ENCODE results near the gene ZNF155.
"Not testable (repeated sequence)": the region's sequence is repeated elsewhere in the genome, so short reads cannot be mapped to it uniquely, and the experiment has no call there.

- not testable (repeated sequence) for TF ChIP-seq CTCF (IDR thresholded peaks at IDR 0.05; ENCODE audit: low read depth, low read length, missing input control); FOXA1 (IDR thresholded peaks at IDR 0.05); RXRA (IDR thresholded peaks at IDR 0.05); ZBTB33 (IDR thresholded peaks at IDR 0.05); TAF1 (conservative IDR thresholded peaks at IDR 0.05); GABPA (IDR thresholded peaks at IDR 0.05 in 1 of 2, conservative IDR thresholded peaks at IDR 0.05 in 1 of 2); RAD21 (IDR thresholded peaks at IDR 0.05); YY1 (IDR thresholded peaks at IDR 0.05); FOXA2 (IDR thresholded peaks at IDR 0.05)
- TF ChIP-seq, protein P1, sequence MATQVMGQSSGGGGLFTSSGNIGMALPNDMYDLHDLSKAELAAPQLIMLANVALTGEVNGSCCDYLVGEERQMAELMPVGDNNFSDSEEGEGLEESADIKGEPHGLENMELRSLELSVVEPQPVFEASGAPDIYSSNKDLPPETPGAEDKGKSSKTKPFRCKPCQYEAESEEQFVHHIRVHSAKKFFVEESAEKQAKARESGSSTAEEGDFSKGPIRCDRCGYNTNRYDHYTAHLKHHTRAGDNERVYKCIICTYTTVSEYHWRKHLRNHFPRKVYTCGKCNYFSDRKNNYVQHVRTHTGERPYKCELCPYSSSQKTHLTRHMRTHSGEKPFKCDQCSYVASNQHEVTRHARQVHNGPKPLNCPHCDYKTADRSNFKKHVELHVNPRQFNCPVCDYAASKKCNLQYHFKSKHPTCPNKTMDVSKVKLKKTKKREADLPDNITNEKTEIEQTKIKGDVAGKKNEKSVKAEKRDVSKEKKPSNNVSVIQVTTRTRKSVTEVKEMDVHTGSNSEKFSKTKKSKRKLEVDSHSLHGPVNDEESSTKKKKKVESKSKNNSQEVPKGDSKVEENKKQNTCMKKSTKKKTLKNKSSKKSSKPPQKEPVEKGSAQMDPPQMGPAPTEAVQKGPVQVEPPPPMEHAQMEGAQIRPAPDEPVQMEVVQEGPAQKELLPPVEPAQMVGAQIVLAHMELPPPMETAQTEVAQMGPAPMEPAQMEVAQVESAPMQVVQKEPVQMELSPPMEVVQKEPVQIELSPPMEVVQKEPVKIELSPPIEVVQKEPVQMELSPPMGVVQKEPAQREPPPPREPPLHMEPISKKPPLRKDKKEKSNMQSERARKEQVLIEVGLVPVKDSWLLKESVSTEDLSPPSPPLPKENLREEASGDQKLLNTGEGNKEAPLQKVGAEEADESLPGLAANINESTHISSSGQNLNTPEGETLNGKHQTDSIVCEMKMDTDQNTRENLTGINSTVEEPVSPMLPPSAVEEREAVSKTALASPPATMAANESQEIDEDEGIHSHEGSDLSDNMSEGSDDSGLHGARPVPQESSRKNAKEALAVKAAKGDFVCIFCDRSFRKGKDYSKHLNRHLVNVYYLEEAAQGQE (IDR thresholded peaks at IDR 0.05) = not testable (repeated sequence)
- TF ChIP-seq, protein P2, sequence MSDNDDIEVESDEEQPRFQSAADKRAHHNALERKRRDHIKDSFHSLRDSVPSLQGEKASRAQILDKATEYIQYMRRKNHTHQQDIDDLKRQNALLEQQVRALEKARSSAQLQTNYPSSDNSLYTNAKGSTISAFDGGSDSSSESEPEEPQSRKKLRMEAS (IDR thresholded peaks at IDR 0.05) = not testable (repeated sequence)
- TF ChIP-seq, protein P3, sequence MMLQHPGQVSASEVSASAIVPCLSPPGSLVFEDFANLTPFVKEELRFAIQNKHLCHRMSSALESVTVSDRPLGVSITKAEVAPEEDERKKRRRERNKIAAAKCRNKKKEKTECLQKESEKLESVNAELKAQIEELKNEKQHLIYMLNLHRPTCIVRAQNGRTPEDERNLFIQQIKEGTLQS (IDR thresholded peaks at IDR 0.05) = not testable (repeated sequence)
These were observed 34.2 kb upstream of the ZNF155 start for GRCh38 chr19:43949803-43950202.

Data from liver (tissue), 3 donors.